ENCODE measurements around the gene STAT4.

DNA sequence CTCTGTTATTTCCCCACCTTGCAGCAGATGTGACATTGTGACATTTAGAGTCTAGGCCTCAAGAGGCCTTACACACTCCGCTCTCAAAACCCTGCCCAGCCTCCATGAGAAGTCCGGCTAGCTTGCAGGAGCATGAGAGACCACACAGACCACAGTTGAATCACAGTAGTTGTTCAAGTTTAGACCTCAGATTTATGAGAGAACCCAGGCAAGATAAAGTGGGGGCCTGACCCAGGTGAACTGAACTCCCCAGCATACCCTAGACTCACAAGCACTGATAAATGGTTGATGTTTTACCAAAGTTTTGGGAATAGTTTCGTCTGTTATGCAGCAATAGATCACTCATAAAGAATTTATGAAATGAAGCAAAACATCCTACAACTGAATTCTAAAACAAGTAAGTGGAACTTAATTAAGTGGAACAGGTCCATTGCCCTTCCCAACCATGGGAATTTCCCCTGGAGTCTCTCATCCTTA is 132.1 kb downstream of the STAT4 start:
- TF ChIP-seq, protein P1, sequence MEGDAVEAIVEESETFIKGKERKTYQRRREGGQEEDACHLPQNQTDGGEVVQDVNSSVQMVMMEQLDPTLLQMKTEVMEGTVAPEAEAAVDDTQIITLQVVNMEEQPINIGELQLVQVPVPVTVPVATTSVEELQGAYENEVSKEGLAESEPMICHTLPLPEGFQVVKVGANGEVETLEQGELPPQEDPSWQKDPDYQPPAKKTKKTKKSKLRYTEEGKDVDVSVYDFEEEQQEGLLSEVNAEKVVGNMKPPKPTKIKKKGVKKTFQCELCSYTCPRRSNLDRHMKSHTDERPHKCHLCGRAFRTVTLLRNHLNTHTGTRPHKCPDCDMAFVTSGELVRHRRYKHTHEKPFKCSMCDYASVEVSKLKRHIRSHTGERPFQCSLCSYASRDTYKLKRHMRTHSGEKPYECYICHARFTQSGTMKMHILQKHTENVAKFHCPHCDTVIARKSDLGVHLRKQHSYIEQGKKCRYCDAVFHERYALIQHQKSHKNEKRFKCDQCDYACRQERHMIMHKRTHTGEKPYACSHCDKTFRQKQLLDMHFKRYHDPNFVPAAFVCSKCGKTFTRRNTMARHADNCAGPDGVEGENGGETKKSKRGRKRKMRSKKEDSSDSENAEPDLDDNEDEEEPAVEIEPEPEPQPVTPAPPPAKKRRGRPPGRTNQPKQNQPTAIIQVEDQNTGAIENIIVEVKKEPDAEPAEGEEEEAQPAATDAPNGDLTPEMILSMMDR (IDR thresholded peaks at IDR 0.05; ENCODE audit: low read length): no peak
- no peak for TF ChIP-seq EZH2 (optimal IDR thresholded peaks at IDR 0.05; ENCODE audit: low read depth, low read length)
- no peak for TF ChIP-seq EZH2phosphoT487 (IDR thresholded peaks at IDR 0.05; ENCODE audit: low read length)

Measured in MM.1S (cell line).